Ovary (tissue), 9 donors: Measurements from ENCODE around the gene RNGTT. TPM values are rescaled to one million over a fixed set of nuclear protein-coding genes. Genes with fewer than 3 reads are reported as not detected.
A peak's percentile ranks its signal among the peaks of the same experiment; 100 is the strongest.
"Not testable (repeated sequence)": the region's sequence is repeated elsewhere in the genome, so short reads cannot be mapped to it uniquely, and the experiment has no call there.

ENCODE experiments used
- DNase-seq, 5 donors: peaks; one replicate each; pipeline ENCODE4 v3.0.0-alpha.2; 2019 to 2020
- H3K27ac ChIP-seq, 2 donors: fragments of 200-600 bp; one replicate each; pipeline versions ENCODE4 v1.5.1 to v1.8.0; 2019 to 2022
- H3K27me3 ChIP-seq: fragments of 200-600 bp; one replicate; pipeline ENCODE4 v1.8.0; 2022
- H3K36me3 ChIP-seq: fragments of 200-600 bp; sonication (generic); one replicate; pipeline ENCODE4 v1.5.1; 2019
- H3K4me1 ChIP-seq: one replicate; pipeline ENCODE4 v1.8.1; 2013; ENCODE audit warnings: mild to moderate bottlenecking, moderate library complexity; ENCODE audit not compliant: insufficient read depth
- H3K4me3 ChIP-seq: fragments of 200-600 bp; sonication (generic); one replicate; pipeline ENCODE4 v1.5.1; 2017
- H3K9me3 ChIP-seq, 2 donors: fragments of 200-600 bp in 1 of 2; sonication (generic) in 1 of 2; one replicate each; pipeline versions ENCODE4 v1.5.1 to v1.8.1; 2013 to 2019; ENCODE audit warnings: mild to moderate bottlenecking in 1 of 2, moderate library complexity in 1 of 2
- EP300 ChIP-seq: sonication (generic); formaldehyde crosslinking; IDR thresholded peaks from one replicate; pipeline ENCODE4 v1.6.1; 2017; ENCODE audit warnings: antibody characterized with exemption
- POLR2A ChIP-seq: fragments of 450-650 bp; IDR thresholded peaks from one replicate; pipeline ENCODE4 v1.6.1; 2017; ENCODE audit warnings: antibody characterized with exemption, mild to moderate bottlenecking, moderate library complexity
- WGBS, 3 donors: extraction: QIAGEN DNeasy Blood & Tissue Kit in 1 of 3; methylation state at CpG; one replicate each; pipeline versions ENCODE4 v1.1.5 to v1.1.7; 2013 to 2017; 5-methylcytosine and 5-hydroxymethylcytosine counted together
- intact Hi-C, 4 donors: fragments of 100-400 bp; cut with DNase I; formaldehyde crosslinking; loops; one replicate each; pipeline versions ENCODE4 v1.11.0 to v1.15.1; 2022 to 2023
- polyA plus RNA-seq, 2 donors: library from polyadenylated mRNA; stranded (reverse); fragments of 200-250 nt in 1 of 2; fragments of 350-450 nt in 1 of 2; fragmentation: Illumina TruSeq in 1 of 2; extraction: RNeasy Lipid Tissue Mini Kit (QIAGEN cat#74804) in 1 of 2; gene quantifications; one replicate each; pipeline ENCODE4 v1.2.3, GENCODE V29; 2013 to 2014
- total RNA-seq, 7 donors: library from RNA; depleted of rRNA in 2 of 7; stranded (reverse); fragments of >200 nt in 2 of 7; fragmentation: NEBNext Ultra II Directional in 3 of 7; extraction: Animal tissue kit (Norgen Biotek cat#: 25700) in 3 of 7; gene quantifications; one replicate each; pipeline versions ENCODE4 v1.1.0 to v1.2.4, GENCODE V29; 2016 to 2023
- TF ChIP-seq, protein P1 (sequence below), 3 donors: fragments of 450-650 bp in 2 of 3; fragments of 200-600 bp in 1 of 3; IDR thresholded peaks; one replicate each; pipeline versions ENCODE4 v1.5.1 to v1.8.0; 2016 to 2022; ENCODE audit warnings: antibody characterized with exemption in 3 of 3, mild to moderate bottlenecking in 1 of 3
- donor health status: DM: no; HTN: no; CAD: no; lungs with moderate emphysema.
- donor health status: DM: no; HTN: no; CAD: no.
- donor health status: Bipolar disorder and iron deficiency.
- donor health status: DM: yes; HTN: yes; CAD: no.
- donor health status: DM: no; HTN: no; CAD: no.
- donor health status: DM: yes; HTN: yes; CAD: no.

The RNGTT gene
- total and polyA plus RNA-seq, 9 donors = 3.9 to 17.9 (median 10.5) TPM

- DNase-seq = peak in 3 of 5 donors; percentile 18 to 55 (median 18)
- Histone ChIP-seq H3K9me3 (no peaks in the 10 kb centered on the region), H3K36me3 (no peaks in the 10 kb centered on the region), H3K4me1 (no peaks in the 10 kb centered on the region), H3K27me3 (no peaks in the 10 kb centered on the region), H3K27ac (no peak overlapping the region), H3K4me3 (no peak overlapping the region)
- intact Hi-C loops = no loop called here
- TF ChIP-seq, protein P1, sequence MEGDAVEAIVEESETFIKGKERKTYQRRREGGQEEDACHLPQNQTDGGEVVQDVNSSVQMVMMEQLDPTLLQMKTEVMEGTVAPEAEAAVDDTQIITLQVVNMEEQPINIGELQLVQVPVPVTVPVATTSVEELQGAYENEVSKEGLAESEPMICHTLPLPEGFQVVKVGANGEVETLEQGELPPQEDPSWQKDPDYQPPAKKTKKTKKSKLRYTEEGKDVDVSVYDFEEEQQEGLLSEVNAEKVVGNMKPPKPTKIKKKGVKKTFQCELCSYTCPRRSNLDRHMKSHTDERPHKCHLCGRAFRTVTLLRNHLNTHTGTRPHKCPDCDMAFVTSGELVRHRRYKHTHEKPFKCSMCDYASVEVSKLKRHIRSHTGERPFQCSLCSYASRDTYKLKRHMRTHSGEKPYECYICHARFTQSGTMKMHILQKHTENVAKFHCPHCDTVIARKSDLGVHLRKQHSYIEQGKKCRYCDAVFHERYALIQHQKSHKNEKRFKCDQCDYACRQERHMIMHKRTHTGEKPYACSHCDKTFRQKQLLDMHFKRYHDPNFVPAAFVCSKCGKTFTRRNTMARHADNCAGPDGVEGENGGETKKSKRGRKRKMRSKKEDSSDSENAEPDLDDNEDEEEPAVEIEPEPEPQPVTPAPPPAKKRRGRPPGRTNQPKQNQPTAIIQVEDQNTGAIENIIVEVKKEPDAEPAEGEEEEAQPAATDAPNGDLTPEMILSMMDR (IDR thresholded peaks at IDR 0.05) = no peak
- no peak for TF ChIP-seq POLR2A
- TF ChIP-seq EP300 = no peak
- WGBS, 3 donors = 68 to 71% (median 70%) methylated on average over 13 of the region's 13 CpGs
These were observed 238.1 kb downstream of the RNGTT start for GRCh38 chr6:88725111-88725975.

- Histone ChIP-seq H3K27me3 (no peaks in the 10 kb centered on the region), H3K4me3 (no peak overlapping the region), H3K4me1 (no peaks in the 10 kb centered on the region), H3K9me3 (no peaks in the 10 kb centered on the region), H3K27ac (no peak overlapping the region), H3K36me3 (no peaks in the 10 kb centered on the region)
- 91 to 97% (median 94%) methylated on average over 3 of the region's 3 CpGs for WGBS, 3 donors
- DNase-seq = no peak
- TF ChIP-seq, protein P1 (IDR thresholded peaks at IDR 0.05) = no peak
- no peak for TF ChIP-seq POLR2A
- no peak for TF ChIP-seq EP300
- intact Hi-C loops = no loop called here
These were observed 240.7 kb downstream of the RNGTT start for GRCh38 chr6:88722686-88723085.

- intact Hi-C loops, H3K4me3 ChIP-seq, H3K9me3 ChIP-seq: not testable (repeated sequence)
These were observed 247.0 kb downstream of the RNGTT start for GRCh38 chr6:88716399-88716798.

DNA sequence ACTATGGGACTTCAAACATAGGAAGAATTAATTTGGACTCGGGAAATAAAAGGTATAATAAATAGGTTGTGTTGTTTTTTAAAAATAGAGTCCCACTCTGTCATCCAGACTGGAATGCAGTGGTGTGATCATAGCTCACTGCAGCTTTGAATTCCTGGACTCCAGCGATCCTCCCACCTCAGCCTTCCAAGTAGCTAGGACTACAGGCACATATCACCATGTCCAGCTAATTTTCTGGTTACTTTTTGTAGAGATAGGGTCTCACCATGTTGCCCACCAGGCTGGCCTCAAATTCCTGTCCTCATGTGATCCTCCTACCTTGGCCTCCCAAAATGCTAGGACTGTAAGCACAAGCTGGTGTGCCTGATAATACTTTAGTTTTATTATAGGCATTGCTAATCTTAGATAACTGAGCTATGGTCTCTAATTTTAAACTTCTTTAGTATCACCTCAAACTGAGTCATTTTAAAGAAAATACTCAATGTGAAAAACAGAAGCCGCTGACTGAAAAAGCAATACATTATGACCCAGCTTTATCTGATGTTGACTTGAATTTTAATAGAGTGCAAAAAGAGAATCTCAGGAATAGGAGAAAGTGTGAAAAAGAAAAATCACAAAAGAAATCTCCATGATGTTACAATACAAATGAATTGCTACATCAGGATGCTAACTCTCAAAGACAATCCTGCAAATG, 251.0 kb downstream of the RNGTT start:
- H3K36me3 ChIP-seq = no peaks in the 10 kb centered on the region
- no peaks in the 10 kb centered on the region for H3K9me3 ChIP-seq
- TF ChIP-seq, protein P1 (IDR thresholded peaks at IDR 0.05) = no peak
- TF ChIP-seq POLR2A = no peak
- TF ChIP-seq EP300 = no peak
- H3K4me1 ChIP-seq = no peaks in the 10 kb centered on the region
- H3K27me3 ChIP-seq = no peaks in the 10 kb centered on the region
- WGBS, 3 donors = 91 to 97% (median 94%) methylated on average over 3 of the region's 3 CpGs
- H3K27ac ChIP-seq = no peak overlapping the region
- intact Hi-C loops = no loop called here
- no peak overlapping the region for H3K4me3 ChIP-seq
- no peak for DNase-seq

More at GRCh38 chr6:88716399-88716798, 247.0 kb downstream of the RNGTT start:
- not testable (repeated sequence) for H3K27me3 ChIP-seq, DNase-seq, H3K27ac ChIP-seq, H3K36me3 ChIP-seq, H3K4me1 ChIP-seq
- 100% methylated on average over 1 of the region's 1 CpG; no CpG with 5 or more reads in 1 of the 3 donors for WGBS, 3 donors
